ENCODE data around the gene TMEM183A. TPM values are rescaled to one million over a fixed set of nuclear protein-coding genes. Genes with fewer than 3 reads are reported as not detected.

The TMEM183A gene
- total and polyA plus RNA-seq, 10 of the 15 experiments (the other 5 are each of a cell fraction or from before 2014, with no cell fraction given): 12.3 to 103 (median 66.3) TPM

GRCh38 chr1:203065986-203066385 lies 58.8 kb downstream of the TMEM183A start:
- H2AFZ ChIP-seq (ENCODE audit: control insufficient read depth, low read depth, low read length): no peak overlapping the region
- in situ Hi-C loops (cut with MboI) (no loop called here), intact Hi-C loops (cut with micrococcal nuclease; ENCODE audit: unreplicated experiment) (no loop called here)
- no peaks in the 10 kb centered on the region for H3K27me3 ChIP-seq (replicated peaks in 1 of 2; ENCODE audit: control insufficient read depth in 2 of 2, insufficient read depth in 2 of 2, low read length in 1 of 2)
- FAIRE-seq (no peak), DNase-seq (ENCODE audit: low read depth, low spot score) (no peak), ATAC-seq (no peak)
- ChIA-PET SMC1A (ENCODE audit: uncharacterized antibody, unreplicated experiment) (interaction anchor here (1.9 kb wide), 1 partner anchor 27 kb away, joined by 6 read pairs; no protein-coding TSS in a partner anchor), RAD21 (ENCODE audit: unreplicated experiment) (interaction anchor here (0.7 kb wide), 1 partner anchor 150 kb away, joined by 3 read pairs; no protein-coding TSS in a partner anchor), CTCF (interaction anchor here (0.8 to 1.3 kb wide), 4 partner anchors 14 to 107 kb away, joined by 3 to 5 read pairs (median 4); partner anchors contain the start of gene MYOG), POLR2A (interaction anchor here (1.6 kb wide), 1 partner anchor 27 kb away, joined by 3 read pairs; no protein-coding TSS in a partner anchor)
- no peaks in the 10 kb centered on the region; the same call in 1 of the 2 replicates for H3K4me1 ChIP-seq (ENCODE audit: control insufficient read depth, insufficient read depth, low read length)
- 19% methylated on average over 2 of the region's 2 CpGs for WGBS (ENCODE audit: insufficient coverage, insufficient replicate concordance, low lambda C conversion rate, missing lambda C conversion rate)
- no peak overlapping the region for H3K27ac ChIP-seq (ENCODE audit: control insufficient read depth, insufficient read depth)
- BruUV-seq (replicated peaks): no TSS peak
- no peaks in the 10 kb centered on the region for H3K79me2 ChIP-seq (ENCODE audit: control insufficient read depth, insufficient read depth, low read length)
- no peak overlapping the region for H3K9ac ChIP-seq (ENCODE audit: control insufficient read depth, insufficient read depth, low read length)
- no peaks in the 10 kb centered on the region for H3K9me3 ChIP-seq (replicated peaks; ENCODE audit: control insufficient read depth, insufficient read depth, low read length)
- no peak overlapping the region for H3K4me3 ChIP-seq
- TF ChIP-seq STAT1 (conservative IDR thresholded peaks at IDR 0.05) (no peak), ZNF207 (IDR thresholded peaks at IDR 0.05; ENCODE audit: borderline replicate concordance) (no peak), YY1 (IDR thresholded peaks at IDR 0.05; ENCODE audit: low read depth, low read length) (no peak), CHD1 (IDR thresholded peaks at IDR 0.05; ENCODE audit: low read depth, low read length) (no peak), IKZF1 (conservative IDR thresholded peaks at IDR 0.05) (no peak), WRNIP1 (IDR thresholded peaks at IDR 0.05; ENCODE audit: borderline replicate concordance, low read depth, low read length) (no peak), PKNOX1 (IDR thresholded peaks at IDR 0.05) (no peak), E4F1 (IDR thresholded peaks at IDR 0.05; ENCODE audit: borderline replicate concordance, partially characterized antibody) (no peak), EP300 (IDR thresholded peaks at IDR 0.05; ENCODE audit: borderline replicate concordance in 1 of 2, control insufficient read depth in 1 of 2, low read depth in 2 of 2, low read length in 2 of 2) (no peak), PML (IDR thresholded peaks at IDR 0.05; ENCODE audit: low read length) (no peak)
- no peak overlapping the region for H3K4me2 ChIP-seq (ENCODE audit: control insufficient read depth, insufficient read depth)
- H3K36me3 ChIP-seq (ENCODE audit: control insufficient read depth in 2 of 2, insufficient read depth in 2 of 2, low read length in 1 of 2): no peaks in the 10 kb centered on the region
- H4K20me1 ChIP-seq (ENCODE audit: control insufficient read depth, insufficient read depth): no peaks in the 10 kb centered on the region

All from GM12878 (cell line).